Muscle of arm (tissue), 12 donors: ENCODE measurements around the gene C2. TPM values are rescaled to one million over a fixed set of nuclear protein-coding genes. Genes with fewer than 3 reads are reported as not detected.
"Not testable (repeated sequence)": the region's sequence is repeated elsewhere in the genome, so short reads cannot be mapped to it uniquely, and the experiment has no call there.

Experiments used
- DNase-seq: peaks from one replicate; pipeline ENCODE4 v3.0.0-alpha.2; 2013
- polyA plus RNA-seq, 12 donors: library from polyadenylated mRNA; unstranded; fragments of 120-200 nt; gene quantifications; one replicate each; pipeline ENCODE4 v1.2.1, GENCODE V29; 2013; ENCODE audit not compliant: insufficient read length in 12 of 12

Gene C2
- polyA plus RNA-seq, 12 donors: 4.3 to 21.2 (median 6.9) TPM; not detected in 1

- no peak for DNase-seq
These were observed 7.8 kb upstream of the C2 start for GRCh38 chr6:31919624-31920303.

DNA sequence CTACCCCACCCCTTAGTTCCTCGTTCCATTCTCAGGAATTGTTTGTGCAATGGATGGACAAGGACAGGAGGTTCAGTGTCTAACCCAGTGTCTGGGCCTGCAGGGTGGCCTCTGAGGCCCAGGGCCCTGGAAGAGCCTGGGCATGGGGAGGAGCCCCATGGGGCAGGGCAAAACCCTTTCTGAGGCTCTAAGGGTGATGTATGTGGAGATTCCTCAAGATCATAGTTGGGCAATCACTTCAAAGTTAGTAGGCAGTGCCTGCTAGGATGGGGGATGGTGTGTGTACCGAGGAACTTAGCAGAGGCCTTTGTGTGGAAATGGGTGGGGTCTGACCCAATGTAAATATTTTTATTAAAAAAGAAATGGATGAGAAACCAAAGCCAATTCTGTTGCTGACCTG is 6.7 kb upstream of the C2 start:
- DNase-seq: no peak

DNA sequence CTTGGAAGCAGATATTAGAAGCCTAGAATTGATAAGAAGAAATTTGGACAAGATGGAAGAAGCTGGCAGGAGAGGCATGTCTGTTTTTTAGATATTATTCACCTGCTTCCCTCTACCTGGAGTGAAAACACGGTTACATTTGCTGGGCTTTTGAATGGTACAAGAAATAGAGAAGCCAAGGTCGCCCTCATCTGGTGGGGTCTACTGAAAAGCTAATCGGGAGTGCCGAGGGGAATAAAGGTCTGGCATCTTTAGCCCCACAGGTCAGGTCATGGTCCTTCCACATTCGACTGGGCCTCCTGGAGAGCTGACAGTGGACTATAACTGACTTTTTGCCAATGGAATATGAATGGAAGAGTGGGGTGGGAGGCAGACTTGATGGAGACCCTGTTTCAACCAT is 4.6 kb upstream of the C2 start:
- no peak for DNase-seq

- DNase-seq: no peak
These were observed 550 bp downstream of the C2 start for GRCh38 chr6:31927863-31928671.

- no peak for DNase-seq
These were observed 1.1 kb downstream of the C2 start for GRCh38 chr6:31928672-31928939.

GRCh38 chr6:31930962-31931361 is 3.4 kb downstream of the C2 start:
- no peak for DNase-seq

- DNase-seq: not testable (repeated sequence)
These were observed 4.6 kb downstream of the C2 start for GRCh38 chr6:31932137-31932536.

DNA sequence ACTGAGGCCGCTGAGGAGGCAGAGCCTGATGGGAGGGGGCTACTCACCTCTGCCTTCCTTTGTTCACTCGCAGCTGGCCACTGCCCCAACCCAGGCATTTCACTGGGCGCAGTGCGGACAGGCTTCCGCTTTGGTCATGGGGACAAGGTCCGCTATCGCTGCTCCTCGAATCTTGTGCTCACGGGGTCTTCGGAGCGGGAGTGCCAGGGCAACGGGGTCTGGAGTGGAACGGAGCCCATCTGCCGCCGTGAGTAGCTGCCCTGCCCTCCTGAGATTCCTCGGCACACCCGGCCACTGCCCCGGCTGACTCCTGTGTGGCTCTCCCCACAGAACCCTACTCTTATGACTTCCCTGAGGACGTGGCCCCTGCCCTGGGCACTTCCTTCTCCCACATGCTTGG is 6.0 kb downstream of the C2 start:
- DNase-seq: no peak

DNA sequence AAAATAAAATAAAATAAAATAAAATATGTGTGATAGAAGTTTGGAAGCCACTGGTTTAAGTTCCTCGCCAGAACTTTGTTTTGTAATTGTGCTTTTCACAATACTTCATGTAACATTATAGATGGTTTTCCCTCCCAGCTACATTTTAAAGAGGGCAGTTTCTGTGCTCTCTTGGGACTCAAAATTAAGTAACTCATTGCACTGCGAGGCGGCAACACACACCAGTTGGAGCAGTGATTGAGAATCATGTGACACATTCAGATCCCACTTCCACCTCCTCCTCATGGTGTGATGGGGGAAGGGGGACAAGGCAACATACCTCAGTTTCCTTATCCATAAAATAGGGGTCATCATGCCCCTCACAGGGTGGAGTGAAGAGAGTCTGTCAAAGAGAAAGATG is 7.5 kb downstream of the C2 start:
- DNase-seq: no peak

- DNase-seq: no peak
These were observed 8.3 kb downstream of the C2 start for GRCh38 chr6:31935823-31936222.

GRCh38 chr6:31940256-31940664 is 12.7 kb downstream of the C2 start:
- no peak for DNase-seq

DNA sequence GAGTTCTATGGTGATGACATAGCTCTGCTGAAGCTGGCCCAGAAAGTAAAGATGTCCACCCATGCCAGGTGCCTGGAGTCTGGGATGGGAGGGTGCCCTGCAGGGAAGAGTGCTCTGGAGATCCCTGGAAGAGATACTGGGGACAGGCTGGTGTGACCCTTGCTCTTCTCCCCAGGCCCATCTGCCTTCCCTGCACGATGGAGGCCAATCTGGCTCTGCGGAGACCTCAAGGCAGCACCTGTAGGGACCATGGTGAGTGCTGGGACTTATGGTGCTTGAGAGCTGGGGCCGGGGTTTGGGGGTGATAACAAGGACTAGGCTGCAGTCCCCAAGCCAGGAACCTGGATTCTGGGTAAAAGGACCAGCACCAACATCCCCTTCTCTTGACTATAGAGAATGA is 16.2 kb downstream of the C2 start:
- DNase-seq: no peak

DNA sequence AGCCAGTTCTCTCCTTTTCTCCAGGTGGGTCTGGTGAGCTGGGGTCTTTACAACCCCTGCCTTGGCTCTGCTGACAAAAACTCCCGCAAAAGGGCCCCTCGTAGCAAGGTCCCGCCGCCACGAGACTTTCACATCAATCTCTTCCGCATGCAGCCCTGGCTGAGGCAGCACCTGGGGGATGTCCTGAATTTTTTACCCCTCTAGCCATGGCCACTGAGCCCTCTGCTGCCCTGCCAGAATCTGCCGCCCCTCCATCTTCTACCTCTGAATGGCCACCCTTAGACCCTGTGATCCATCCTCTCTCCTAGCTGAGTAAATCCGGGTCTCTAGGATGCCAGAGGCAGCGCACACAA is 17.6 kb downstream of the C2 start:
- DNase-seq: no peak

DNA sequence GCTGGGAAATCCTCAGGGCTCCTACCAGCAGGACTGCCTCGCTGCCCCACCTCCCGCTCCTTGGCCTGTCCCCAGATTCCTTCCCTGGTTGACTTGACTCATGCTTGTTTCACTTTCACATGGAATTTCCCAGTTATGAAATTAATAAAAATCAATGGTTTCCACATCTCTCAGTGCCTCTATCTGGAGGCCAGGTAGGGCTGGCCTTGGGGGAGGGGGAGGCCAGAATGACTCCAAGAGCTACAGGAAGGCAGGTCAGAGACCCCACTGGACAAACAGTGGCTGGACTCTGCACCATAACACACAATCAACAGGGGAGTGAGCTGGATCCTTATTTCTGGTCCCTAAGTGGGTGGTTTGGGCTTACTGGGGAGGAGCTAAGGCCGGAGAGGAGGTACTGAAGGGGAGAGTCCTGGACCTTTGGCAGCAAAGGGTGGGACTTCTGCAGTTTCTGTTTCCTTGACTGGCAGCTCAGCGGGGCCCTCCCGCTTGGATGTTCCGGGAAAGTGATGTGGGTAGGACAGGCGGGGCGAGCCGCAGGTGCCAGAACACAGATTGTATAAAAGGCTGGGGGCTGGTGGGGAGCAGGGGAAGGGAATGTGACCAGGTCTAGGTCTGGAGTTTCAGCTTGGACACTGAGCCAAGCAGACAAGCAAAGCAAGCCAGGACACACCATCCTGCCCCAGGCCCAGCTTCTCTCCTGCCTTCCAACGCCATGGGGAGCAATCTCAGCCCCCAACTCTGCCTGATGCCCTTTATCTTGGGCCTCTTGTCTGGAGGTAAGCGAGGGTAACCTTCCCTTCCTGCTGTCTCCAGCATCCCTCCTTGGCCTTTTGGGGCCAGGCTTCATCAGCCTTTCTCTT is 18.2 kb downstream of the C2 start, which contains the start of gene CFB:
Gene CFB, plus strand, starts transcription at position 589 of the 863 bp plus-strand sequence. Its CDS starts 127 bp downstream, at position 716.
- peak; percentile 46 for DNase-seq

GRCh38 chr6:31946370-31946885 is 18.9 kb downstream of the C2 start:
- DNase-seq: no peak

- DNase-seq: no peak
These were observed 19.7 kb downstream of the C2 start for GRCh38 chr6:31947070-31947675.

DNA sequence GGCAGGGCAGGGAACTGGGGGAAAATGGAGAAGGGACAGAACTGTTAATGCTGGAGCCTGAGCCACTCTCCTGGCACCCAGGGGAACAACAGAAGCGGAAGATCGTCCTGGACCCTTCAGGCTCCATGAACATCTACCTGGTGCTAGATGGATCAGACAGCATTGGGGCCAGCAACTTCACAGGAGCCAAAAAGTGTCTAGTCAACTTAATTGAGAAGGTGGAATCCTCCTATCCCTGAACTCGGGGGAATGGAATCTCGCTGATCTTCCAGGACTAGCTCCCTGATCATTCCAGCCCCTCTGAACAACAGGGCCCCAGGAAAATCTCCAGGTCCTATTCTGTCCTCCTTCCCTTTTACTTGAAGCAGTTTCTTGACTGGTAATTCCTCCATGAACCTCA is 20.3 kb downstream of the C2 start:
- DNase-seq: no peak

DNA sequence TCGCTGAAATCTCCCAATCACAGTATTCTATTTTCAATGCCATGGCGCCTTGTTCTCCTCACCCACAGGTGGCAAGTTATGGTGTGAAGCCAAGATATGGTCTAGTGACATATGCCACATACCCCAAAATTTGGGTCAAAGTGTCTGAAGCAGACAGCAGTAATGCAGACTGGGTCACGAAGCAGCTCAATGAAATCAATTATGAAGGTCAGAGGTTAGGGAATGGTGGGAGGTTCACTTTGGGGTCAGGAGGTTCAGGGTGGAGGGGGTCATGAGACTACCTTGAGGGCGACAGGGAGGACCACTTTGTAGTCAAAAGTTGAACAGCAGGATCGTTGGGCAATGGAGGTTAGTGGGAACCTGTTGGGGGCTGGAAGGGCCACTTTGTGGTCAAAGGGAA is 20.8 kb downstream of the C2 start:
- no peak for DNase-seq

- no peak for DNase-seq
These were observed 21.4 kb downstream of the C2 start for GRCh38 chr6:31948753-31949413.

GRCh38 chr6:31949926-31950548 is 22.5 kb downstream of the C2 start:
- DNase-seq: no peak
